ENCODE measurements around the gene SOX3. TPM values are rescaled to one million over a fixed set of nuclear protein-coding genes. Genes with fewer than 3 reads are reported as not detected.

The SOX3 gene
- polyA plus RNA-seq, 2 of the 4 experiments (the other 2 are of a cell fraction): not detected

- no peak for TF ChIP-seq HOXB5 (CRISPR knock-in tag; IDR thresholded peaks at IDR 0.05)
- no peak for TF ChIP-seq CBX2 (IDR thresholded peaks at IDR 0.05; ENCODE audit: borderline replicate concordance, low read depth)
- TF ChIP-seq, protein P1, sequence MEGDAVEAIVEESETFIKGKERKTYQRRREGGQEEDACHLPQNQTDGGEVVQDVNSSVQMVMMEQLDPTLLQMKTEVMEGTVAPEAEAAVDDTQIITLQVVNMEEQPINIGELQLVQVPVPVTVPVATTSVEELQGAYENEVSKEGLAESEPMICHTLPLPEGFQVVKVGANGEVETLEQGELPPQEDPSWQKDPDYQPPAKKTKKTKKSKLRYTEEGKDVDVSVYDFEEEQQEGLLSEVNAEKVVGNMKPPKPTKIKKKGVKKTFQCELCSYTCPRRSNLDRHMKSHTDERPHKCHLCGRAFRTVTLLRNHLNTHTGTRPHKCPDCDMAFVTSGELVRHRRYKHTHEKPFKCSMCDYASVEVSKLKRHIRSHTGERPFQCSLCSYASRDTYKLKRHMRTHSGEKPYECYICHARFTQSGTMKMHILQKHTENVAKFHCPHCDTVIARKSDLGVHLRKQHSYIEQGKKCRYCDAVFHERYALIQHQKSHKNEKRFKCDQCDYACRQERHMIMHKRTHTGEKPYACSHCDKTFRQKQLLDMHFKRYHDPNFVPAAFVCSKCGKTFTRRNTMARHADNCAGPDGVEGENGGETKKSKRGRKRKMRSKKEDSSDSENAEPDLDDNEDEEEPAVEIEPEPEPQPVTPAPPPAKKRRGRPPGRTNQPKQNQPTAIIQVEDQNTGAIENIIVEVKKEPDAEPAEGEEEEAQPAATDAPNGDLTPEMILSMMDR (IDR thresholded peaks at IDR 0.05): no peak
These were observed 12.5 kb downstream of the SOX3 start (continued) for GRCh38 chrX:140492066-140492994.

DNA sequence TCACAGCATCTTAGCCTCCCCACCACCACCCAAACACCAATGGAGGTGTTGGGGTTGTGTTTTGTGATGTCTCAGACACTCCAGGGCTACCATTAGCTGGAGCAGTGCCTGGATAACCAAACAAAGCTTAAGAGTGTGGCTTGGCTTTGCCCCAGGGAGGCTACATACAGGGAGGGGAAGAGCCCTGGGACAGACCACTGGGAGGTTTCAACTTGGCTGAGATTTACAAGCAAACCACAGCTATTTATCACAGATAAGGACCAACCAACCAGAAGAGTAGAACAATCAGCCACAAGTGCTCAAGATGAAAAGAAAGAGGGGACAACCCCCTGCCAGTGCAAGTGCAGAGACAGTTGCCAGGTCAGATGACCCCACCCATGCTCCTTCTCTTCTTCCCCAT is 24.1 kb downstream of the SOX3 start:
- no peak for ATAC-seq
- no peak for FAIRE-seq
- ChIA-PET POLR2A (no interaction called here), CTCF (no interaction called here)
- Histone ChIP-seq H3K27ac (no peak overlapping the region), H3K4me2 (no peak overlapping the region), H3K4me3 (no peak overlapping the region), H3K9me3 (no peaks in the 10 kb centered on the region), H3K4me1 (no peaks in the 10 kb centered on the region)
- TF ChIP-seq ELK1 (IDR thresholded peaks at IDR 0.05; ENCODE audit: low read depth, low read length) (no peak), RARB (CRISPR knock-in tag; IDR thresholded peaks at IDR 0.05) (no peak), GATA3 (IDR thresholded peaks at IDR 0.05; ENCODE audit: borderline replicate concordance) (no peak), FOXS1 (CRISPR knock-in tag; IDR thresholded peaks at IDR 0.05) (no peak)
- TF ChIP-seq, protein P2, sequence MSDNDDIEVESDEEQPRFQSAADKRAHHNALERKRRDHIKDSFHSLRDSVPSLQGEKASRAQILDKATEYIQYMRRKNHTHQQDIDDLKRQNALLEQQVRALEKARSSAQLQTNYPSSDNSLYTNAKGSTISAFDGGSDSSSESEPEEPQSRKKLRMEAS (IDR thresholded peaks at IDR 0.05): no peak
- no peak for DNase-seq (ENCODE audit: low read depth in 1 of 2, low spot score in 1 of 2)

GRCh38 chrX:140477987-140478386 is 26.9 kb downstream of the SOX3 start:
- ChIA-PET POLR2A (no interaction called here), CTCF (interaction anchor here (0.8 kb wide), 1 partner anchor 421 kb away, joined by 3 read pairs; no protein-coding TSS in a partner anchor)
- FAIRE-seq (no peak), ATAC-seq (no peak), DNase-seq (ENCODE audit: low read depth in 1 of 2, low spot score in 1 of 2) (no peak)
- no peaks in the 10 kb centered on the region for H3K9me3 ChIP-seq
- no peaks in the 10 kb centered on the region for H3K4me1 ChIP-seq
- TF ChIP-seq, protein P2 (IDR thresholded peaks at IDR 0.05): no peak
- TF ChIP-seq JUNB (IDR thresholded peaks at IDR 0.05): no peak
- no peak for TF ChIP-seq RARB (CRISPR knock-in tag; IDR thresholded peaks at IDR 0.05)
- no peak for TF ChIP-seq POLR2AphosphoS2 (conservative IDR thresholded peaks at IDR 0.05; ENCODE audit: low read length)
- no peak for TF ChIP-seq ZSCAN20 (CRISPR knock-in tag; IDR thresholded peaks at IDR 0.05)
- TF ChIP-seq ZNF302 (CRISPR knock-in tag; IDR thresholded peaks at IDR 0.05): no peak
- TF ChIP-seq JUN (IDR thresholded peaks at IDR 0.05): no peak
- TF ChIP-seq ELK1 (IDR thresholded peaks at IDR 0.05; ENCODE audit: low read depth, low read length): no peak
- no peak for TF ChIP-seq NPAS2 (CRISPR knock-in tag; IDR thresholded peaks at IDR 0.05; ENCODE audit: borderline replicate concordance)
- TF ChIP-seq EP300 (IDR thresholded peaks at IDR 0.05): no peak
- no peak for TF ChIP-seq CBX2 (IDR thresholded peaks at IDR 0.05; ENCODE audit: borderline replicate concordance, low read depth)
- no peak for TF ChIP-seq ZFP36 (IDR thresholded peaks at IDR 0.05; ENCODE audit: borderline replicate concordance, partially characterized antibody)
- no peak overlapping the region for H3K4me3 ChIP-seq
- H3K4me2 ChIP-seq: no peak overlapping the region
- H3K27ac ChIP-seq: no peak overlapping the region
